Measurements from ENCODE around the gene ALS2. TPM values are rescaled to one million over a fixed set of nuclear protein-coding genes. Genes with fewer than 3 reads are reported as not detected.

Gene ALS2
- total RNA-seq, 1 donor from 2014 or later, result 41.0 TPM

- H3K9me3 ChIP-seq (ENCODE audit: low read depth), result no peaks in the 10 kb centered on the region
- DNase-seq (ENCODE audit: low spot score), result no peak
- H3K27me3 Mint-ChIP-seq (ENCODE audit: insufficient read depth, low read depth), result no peaks in the 10 kb centered on the region
- no peak overlapping the region for H3K4me3 Mint-ChIP-seq
- no peaks in the 10 kb centered on the region for H3K79me2 ChIP-seq (ENCODE audit: low read depth)
- no peak overlapping the region for H3K27ac ChIP-seq
- H3K36me3 Mint-ChIP-seq, result peaks cover 17% of the 10 kb centered on the region
- no peaks in the 10 kb centered on the region for H3K27me3 ChIP-seq
- H3K9me3 Mint-ChIP-seq, result no peaks in the 10 kb centered on the region
- TF ChIP-seq, protein P1, sequence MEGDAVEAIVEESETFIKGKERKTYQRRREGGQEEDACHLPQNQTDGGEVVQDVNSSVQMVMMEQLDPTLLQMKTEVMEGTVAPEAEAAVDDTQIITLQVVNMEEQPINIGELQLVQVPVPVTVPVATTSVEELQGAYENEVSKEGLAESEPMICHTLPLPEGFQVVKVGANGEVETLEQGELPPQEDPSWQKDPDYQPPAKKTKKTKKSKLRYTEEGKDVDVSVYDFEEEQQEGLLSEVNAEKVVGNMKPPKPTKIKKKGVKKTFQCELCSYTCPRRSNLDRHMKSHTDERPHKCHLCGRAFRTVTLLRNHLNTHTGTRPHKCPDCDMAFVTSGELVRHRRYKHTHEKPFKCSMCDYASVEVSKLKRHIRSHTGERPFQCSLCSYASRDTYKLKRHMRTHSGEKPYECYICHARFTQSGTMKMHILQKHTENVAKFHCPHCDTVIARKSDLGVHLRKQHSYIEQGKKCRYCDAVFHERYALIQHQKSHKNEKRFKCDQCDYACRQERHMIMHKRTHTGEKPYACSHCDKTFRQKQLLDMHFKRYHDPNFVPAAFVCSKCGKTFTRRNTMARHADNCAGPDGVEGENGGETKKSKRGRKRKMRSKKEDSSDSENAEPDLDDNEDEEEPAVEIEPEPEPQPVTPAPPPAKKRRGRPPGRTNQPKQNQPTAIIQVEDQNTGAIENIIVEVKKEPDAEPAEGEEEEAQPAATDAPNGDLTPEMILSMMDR (IDR thresholded peaks at IDR 0.05), result no peak
- TF ChIP-seq EZH2 (IDR thresholded peaks at IDR 0.05) (no peak), EZH2phosphoT487 (IDR thresholded peaks at IDR 0.05) (no peak)
- no peak overlapping the region for H2AFZ ChIP-seq (replicated peaks)
- H4K20me1 ChIP-seq (ENCODE audit: low read depth), result no peaks in the 10 kb centered on the region
- H3K4me2 ChIP-seq, result no peak overlapping the region
- peaks cover 2% of the 10 kb centered on the region for H3K4me1 Mint-ChIP-seq
- H3K27ac Mint-ChIP-seq, result no peak overlapping the region
- H3K4me3 ChIP-seq, result no peak overlapping the region
- H3K9ac ChIP-seq, result no peak overlapping the region
- H3K36me3 ChIP-seq, result no peaks in the 10 kb centered on the region
- H3F3A ChIP-seq (ENCODE audit: low read depth), result no peaks in the 10 kb centered on the region
- no peaks in the 10 kb centered on the region for H3K4me1 ChIP-seq
Observed at GRCh38 chr2:201709049-201709448, 71.7 kb downstream of the ALS2 start.

- H3K36me3 Mint-ChIP-seq, result peaks cover 13% of the 10 kb centered on the region
- Histone ChIP-seq H2AFZ (replicated peaks) (no peak overlapping the region), H3F3A (ENCODE audit: low read depth) (no peaks in the 10 kb centered on the region), H3K9ac (no peak overlapping the region), H3K4me3 (no peak overlapping the region), H4K20me1 (ENCODE audit: low read depth) (no peaks in the 10 kb centered on the region), H3K9me3 (ENCODE audit: low read depth) (no peaks in the 10 kb centered on the region), H3K27me3 (no peaks in the 10 kb centered on the region), H3K27ac (no peak overlapping the region), H3K4me1 (no peaks in the 10 kb centered on the region), H3K36me3 (no peaks in the 10 kb centered on the region), H3K4me2 (no peak overlapping the region), H3K79me2 (ENCODE audit: low read depth) (no peaks in the 10 kb centered on the region)
- no peaks in the 10 kb centered on the region for H3K27me3 Mint-ChIP-seq (ENCODE audit: insufficient read depth, low read depth)
- H3K27ac Mint-ChIP-seq, result no peak overlapping the region
- no peak overlapping the region for H3K4me3 Mint-ChIP-seq
- no peaks in the 10 kb centered on the region for H3K9me3 Mint-ChIP-seq
- no peak for DNase-seq (ENCODE audit: low spot score)
- peaks cover 2% of the 10 kb centered on the region for H3K4me1 Mint-ChIP-seq
- TF ChIP-seq, protein P1 (IDR thresholded peaks at IDR 0.05), result no peak
- TF ChIP-seq EZH2phosphoT487 (IDR thresholded peaks at IDR 0.05) (no peak), EZH2 (IDR thresholded peaks at IDR 0.05) (no peak)
Observed at GRCh38 chr2:201707753-201708152, 73.0 kb downstream of the ALS2 start.

- Histone ChIP-seq H3K4me1 (no peaks in the 10 kb centered on the region), H3K4me2 (no peak overlapping the region), H3K27me3 (no peaks in the 10 kb centered on the region), H3K9ac (no peak overlapping the region), H3K9me3 (ENCODE audit: low read depth) (no peaks in the 10 kb centered on the region), H3K4me3 (no peak overlapping the region), H4K20me1 (ENCODE audit: low read depth) (no peaks in the 10 kb centered on the region), H3K27ac (no peak overlapping the region), H2AFZ (replicated peaks) (no peak overlapping the region), H3K36me3 (no peaks in the 10 kb centered on the region), H3K79me2 (ENCODE audit: low read depth) (no peaks in the 10 kb centered on the region), H3F3A (ENCODE audit: low read depth) (no peaks in the 10 kb centered on the region)
- no peak for TF ChIP-seq EZH2 (IDR thresholded peaks at IDR 0.05)
- TF ChIP-seq, protein P1 (IDR thresholded peaks at IDR 0.05), result no peak
- TF ChIP-seq EZH2phosphoT487 (IDR thresholded peaks at IDR 0.05), result no peak
- no peak overlapping the region for H3K27ac Mint-ChIP-seq
- H3K9me3 Mint-ChIP-seq, result no peaks in the 10 kb centered on the region
- DNase-seq (ENCODE audit: low spot score), result no peak
- peaks cover 14% of the 10 kb centered on the region for H3K36me3 Mint-ChIP-seq
- no peaks in the 10 kb centered on the region for H3K27me3 Mint-ChIP-seq (ENCODE audit: insufficient read depth, low read depth)
- no peak overlapping the region for H3K4me3 Mint-ChIP-seq
- peaks cover 2% of the 10 kb centered on the region for H3K4me1 Mint-ChIP-seq
Observed at GRCh38 chr2:201707142-201707541, 73.6 kb downstream of the ALS2 start.

All from neural progenitor cell (in vitro differentiated cells).